Fibroblast of skin of scalp (primary cell): ENCODE measurements around the gene UVSSA.

Experiments
- DNase-seq: peaks from one replicate; pipeline ENCODE4 v3.0.0-alpha.2; 2013

UVSSA gene

DNA sequence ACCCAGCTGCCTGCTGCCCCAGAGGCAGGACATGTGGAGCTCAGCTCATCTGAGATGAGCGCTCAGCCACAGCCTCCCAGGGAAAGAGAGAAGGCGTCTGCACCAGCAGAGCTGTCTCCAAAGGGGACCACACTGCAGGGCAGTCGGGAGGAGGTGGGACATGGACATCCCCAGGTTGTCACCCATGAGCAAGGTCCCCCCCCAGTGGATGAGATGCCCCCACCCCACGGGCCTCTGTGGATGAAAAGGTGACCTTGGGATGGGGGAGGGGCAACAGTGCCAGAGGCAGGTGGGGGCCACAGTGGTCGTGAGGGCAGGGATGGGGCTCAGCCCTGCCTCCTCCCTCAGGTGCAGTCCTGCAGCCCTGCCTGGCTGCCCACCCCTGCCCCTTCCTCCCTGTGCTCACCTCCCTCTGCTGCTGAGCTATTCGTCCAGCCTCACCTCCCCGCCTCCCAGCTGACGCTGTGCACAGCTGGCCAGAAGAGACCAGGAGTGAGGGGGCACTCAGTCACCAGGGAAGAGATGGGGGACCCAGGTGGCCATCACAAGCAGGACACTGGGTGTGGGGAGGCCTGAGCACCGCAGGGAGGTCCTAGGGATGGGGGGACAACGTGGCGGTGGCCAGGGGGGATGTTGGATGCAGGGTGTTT, 49.9 kb downstream of the UVSSA start:
- no peak for DNase-seq

DNA sequence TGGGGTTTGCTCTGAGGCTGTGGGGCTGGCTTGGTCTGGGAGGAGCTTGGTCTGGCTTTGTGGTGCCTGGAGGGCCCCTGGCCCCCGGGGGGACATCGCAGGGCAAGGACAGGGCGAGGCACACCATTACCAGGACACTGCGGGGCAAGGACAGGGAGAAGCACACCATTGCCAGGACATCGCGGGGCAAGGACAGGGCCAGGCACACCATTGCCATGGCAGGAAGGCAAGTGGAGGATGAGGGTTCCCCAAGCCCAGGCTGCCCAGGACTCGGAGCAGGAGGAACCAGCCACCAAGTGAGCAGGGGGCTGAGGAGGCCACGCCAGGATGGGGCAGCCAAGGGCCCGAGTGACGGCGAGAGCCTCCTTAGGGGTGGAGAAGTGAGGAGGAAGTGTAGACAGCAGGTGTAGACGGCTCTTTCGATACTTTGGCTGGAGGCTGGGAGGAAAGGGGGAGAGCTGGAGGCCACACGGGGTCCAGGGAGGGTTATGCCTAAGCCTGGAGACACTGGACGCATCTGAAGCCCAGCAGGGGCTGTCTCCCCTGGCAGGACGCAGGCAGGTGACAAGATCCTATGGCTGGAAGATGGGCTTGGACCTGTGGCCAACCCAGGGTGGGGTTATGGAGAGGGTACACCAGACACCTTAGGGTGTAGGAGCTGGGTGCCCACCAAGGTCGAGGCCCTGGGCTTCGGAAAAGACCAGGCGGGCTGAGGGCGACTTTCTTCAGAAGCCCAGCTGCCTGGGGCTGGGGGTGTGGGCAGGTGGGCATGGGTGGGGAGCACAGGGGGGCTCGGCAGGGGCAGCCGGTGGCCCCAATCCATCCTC, 51.9 kb downstream of the UVSSA start:
- no peak for DNase-seq

DNA sequence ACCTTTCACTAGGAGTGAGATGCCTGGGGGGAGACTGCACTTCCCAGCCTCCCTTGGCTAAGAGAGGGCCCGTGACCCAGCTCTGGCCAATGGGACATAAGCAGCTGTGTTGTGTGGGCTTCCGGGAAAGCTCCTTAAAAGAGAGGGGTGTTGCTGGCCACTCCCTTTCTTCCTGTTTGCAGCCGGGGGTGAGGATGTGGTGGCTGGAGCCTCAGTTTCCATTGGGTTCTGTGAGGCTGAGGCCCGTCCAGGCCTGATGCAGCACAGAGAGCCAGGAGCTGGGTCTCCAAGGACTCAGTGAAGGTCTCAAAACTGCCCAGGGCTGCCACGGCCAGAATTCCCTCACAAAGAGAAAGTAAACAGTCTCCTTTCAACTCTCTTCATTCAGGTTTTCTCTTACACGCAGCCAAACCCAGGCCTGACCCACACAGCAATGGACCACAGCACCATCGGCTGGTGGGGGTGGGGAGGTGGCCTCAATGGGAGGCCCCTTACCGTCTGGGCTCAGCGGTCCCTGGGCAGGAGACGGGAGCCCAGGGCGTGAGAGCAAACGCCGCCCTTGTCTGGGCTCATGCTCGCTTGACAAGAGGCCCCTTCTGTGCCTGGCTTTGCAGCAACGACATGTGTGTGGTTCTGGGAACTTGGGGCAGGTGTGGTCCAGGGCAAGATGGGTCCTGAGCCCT, 52.6 kb downstream of the UVSSA start:
- no peak for DNase-seq

DNA sequence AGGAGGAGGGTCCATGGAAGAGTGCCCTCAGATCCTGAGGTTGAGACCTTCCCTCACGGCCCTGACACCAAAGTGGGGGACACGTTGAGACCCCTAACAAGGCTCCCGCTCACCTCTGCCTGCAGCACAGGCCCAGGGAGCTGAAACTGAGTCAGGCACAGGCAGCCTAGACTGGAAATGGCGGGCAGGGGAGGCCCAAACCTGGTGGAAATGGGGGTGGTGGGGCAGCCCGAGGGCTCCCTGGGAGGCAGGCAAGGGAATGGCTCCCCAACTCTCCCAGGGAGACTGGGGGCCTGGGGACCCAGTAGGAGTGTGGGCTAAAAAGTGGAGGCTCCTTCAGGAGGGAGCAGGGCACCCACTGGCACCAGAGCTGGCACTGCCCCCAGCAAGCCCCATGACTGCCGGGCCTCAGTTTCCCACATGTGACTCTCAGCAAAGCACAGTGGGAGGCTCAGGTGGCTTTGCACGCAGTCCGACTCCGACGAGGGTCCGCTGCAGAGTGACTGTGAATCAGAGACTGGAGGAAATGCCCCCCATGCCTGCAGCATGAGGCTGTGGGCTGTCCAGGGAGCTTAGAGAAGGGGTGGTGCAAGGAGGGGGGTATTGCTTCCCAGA, 53.3 kb downstream of the UVSSA start:
- DNase-seq = no peak

DNA sequence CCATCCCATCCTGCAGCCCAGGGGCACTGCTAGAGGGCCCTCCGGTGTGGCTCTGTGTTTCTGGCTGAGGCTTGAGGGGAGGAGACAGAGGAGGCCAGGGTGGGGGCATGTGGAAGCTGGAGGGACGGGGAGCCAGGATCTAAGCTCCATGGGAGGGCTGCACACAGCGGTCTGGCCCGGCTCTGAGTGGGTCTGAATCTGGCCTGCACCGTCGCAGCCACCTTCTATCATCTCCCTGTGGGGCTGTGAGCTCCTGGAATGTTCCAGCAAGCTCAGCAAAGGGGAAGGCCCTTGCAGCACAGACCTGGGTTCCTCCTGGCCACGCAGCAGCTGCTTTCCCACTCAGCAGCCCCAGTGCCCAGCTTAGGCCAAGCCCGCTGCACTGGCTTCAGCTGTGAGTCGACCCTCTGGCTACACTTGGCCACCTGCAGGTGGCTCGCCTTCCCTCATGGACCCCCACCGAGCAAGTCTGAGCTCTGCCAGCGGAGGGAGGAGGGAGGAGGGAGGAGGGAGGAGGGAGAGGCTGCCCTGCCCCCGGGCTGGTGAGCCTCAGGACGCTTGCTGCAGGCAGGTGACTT, 53.9 kb downstream of the UVSSA start:
- no peak for DNase-seq

DNA sequence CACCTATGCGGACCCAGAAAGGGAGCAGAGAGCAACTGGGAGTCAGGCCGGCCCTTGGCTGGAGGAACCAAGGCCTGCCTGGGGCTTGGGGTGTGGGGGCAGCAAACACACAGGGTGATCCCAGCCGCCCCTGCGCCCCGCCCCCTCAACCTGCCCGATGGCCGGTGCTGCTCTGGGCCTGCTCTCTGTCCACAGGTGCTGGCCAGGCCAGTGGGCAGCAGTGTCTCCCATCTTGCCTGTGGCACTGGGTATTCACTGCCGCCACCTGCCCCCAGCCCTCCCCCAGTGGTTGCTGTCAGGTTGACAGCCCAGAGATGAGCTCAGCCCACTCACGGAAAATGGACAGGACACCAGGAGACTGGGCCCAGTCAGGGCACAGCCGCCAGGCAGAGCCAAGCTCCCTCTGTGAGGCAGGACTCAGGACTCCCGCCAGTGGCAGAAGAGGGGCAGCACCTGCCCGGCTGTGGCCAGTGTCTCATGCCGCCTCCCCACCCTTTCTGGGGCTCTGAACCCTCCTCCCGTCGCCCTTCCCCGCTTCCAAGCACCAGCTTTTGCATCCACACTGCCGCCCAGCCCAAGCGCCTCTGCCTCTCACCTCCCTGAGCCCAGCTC, 54.5 kb downstream of the UVSSA start:
- DNase-seq = no peak

DNA sequence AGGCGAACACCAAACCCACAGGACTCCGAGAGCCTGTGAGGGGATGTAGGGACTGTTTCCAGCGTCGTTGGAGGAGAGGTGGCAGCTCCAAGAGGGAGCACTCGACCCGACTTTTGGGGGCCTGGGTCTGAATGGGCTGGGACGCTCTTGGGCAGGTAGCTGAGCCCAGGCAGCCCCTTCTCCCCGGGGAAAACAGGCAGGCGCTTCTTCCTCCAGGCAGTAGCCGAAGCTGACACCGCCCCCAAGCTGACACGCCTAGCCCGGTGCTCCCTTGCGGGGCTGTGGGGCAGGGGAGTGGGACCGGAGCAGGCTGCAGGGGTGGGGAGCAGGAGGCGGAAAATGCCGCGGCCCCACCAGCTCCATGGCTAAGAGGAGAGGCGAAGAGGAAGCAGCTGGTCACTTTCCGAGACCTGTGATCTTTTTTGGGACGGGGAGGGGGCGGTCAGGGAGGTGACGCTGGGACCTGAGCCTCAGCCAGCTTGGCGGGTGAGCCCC, 55.1 kb downstream of the UVSSA start:
- DNase-seq = no peak

DNA sequence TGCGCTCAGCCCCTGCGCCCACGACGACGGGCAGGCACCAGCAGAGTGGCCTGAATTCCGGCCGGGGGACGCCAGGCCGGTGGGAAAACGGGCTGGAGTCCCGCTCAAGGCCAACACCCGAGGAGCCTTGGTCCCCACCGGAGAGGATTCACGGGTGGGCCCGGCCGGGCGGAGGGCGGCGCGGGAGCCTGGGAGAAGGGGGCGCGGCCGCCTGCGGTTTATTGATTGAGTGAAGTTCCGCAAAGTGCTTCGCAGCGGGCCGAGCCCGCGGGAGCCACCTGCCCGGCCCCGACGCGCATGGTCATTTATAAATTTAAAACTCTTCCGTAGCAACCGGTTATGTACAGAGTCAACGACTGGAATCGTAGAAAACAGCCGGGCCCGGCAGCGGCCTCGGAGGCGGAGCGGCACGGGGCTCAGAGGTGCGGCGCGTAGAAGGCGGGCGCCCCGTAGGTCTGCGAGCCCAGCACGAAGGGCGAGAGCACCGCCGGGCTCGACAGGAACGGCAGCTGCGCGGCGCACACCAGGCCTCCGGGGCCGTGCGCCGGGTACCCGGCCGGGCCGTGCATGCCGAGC, 55.6 kb downstream of the UVSSA start:
- no peak for DNase-seq

DNA sequence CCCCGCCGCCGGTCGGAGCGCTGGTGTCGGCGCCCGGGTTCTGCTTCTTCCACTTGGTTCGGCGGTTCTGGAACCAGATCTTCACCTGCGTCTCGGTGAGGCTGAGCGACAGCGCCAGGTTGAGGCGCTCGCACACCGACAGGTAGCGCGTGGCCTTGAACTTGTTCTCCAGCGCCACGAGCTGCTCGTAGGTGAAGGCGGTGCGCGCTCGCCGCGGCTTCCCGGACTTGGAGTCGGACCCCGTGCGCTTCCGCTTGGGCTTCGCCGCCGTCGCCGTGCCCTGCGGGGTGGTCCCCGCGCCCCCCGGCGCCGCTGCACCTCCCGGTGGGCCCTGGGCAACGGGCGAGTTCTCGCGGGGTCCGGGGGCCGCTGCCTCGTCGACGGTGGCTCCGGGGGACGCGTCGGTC, 56.2 kb downstream of the UVSSA start:
- no peak for DNase-seq

DNA sequence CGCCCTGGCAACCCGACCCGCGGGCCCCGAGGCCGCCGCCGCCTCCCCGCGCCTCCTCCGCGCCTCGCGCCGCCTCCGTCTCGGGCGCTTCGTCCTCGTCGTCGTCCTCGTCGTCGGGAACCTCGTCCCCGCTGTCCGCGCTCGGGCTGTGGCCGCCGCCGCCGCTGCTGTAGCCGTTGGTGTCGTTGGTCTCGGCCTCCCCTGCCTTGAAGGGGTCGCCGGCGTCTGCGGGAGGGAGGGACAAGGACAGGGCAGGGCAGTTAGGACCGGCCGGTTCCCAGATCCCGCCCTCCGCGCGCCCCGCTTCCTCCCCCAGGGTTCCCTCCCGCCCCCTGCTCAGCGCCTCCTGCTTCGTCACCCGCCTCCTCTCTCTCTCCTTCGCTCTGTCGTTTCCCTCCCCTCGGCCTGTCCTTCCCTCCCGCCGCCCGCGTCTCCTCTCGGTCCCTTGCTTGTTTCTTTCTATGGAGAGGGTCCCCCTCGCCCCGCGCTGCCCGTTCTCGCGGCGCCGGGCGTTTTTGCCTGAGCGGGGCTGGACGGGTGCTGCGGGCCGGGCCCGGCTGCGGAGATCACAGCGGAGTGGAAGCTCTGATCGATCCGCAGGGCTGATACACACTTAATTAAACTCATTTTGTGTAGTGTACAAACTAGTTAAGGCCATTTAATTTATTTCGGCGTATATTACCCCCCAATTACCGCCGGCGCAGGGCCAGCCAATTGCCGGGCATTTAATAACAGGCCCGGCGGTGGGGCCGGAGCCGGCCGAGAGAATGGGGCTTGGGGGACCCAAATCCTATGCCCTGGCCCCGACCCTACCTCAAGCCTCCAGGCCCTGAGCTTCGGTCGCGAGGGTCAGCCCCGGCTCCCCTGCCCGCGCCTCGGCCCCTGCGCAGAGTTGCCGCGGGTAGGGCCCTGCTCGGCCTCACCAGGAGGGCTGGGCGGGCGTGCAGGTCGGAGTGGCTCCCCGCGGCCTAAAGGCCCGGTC, 56.9 kb downstream of the UVSSA start:
- DNase-seq = no peak

DNA sequence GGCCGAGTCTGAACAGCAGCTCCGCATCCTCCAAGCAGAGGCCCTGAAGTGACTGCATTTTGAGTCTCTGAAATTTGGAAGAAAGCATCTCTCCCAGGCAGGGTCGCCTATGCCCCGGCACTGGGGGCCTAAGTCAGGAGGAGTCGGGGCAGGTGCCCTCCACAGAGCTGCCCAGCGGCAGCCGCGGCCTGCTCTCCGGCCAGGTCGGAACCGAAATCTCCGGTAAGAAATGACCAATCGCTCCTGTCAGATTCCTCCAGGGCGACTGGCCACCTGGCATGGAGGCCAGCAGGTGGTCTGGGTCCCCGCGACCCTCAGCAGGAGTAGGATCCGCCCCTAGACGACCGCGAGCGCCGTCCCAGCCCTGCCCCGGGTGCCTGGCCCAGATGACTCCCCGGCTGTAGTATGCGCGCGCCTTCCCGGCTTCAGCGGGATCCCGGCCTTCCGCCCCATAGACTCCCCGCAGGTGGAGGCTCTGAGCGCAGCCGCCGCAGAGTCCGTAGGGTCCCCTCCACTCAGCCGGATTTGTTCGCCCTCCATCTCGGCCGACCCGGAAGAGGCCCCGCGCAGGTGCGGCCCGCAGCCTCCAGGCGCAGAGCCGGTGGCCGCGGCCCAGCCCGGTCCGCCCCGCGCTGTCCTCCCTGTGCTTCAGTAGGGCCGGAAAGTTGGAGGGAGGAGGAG, 57.7 kb downstream of the UVSSA start:
- DNase-seq = no peak

DNA sequence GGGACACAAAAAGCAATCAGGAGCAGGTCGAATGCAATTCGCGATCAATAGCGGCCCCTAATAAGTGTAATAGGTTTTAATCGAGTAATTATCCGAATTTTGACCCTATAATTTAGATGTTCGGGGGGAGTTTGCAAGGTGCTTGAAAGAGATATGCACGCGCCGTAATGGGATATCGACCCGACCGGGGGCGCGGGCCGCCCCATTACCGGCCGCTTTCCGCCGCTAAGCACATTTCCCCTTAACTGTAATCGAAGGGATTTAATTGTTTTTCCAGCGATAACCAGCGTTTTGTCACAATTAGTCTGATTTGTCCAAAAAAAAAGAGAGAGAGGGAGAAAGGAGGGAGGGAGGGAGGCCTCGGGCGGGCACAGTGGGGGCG, 58.2 kb downstream of the UVSSA start:
- no peak for DNase-seq

DNA sequence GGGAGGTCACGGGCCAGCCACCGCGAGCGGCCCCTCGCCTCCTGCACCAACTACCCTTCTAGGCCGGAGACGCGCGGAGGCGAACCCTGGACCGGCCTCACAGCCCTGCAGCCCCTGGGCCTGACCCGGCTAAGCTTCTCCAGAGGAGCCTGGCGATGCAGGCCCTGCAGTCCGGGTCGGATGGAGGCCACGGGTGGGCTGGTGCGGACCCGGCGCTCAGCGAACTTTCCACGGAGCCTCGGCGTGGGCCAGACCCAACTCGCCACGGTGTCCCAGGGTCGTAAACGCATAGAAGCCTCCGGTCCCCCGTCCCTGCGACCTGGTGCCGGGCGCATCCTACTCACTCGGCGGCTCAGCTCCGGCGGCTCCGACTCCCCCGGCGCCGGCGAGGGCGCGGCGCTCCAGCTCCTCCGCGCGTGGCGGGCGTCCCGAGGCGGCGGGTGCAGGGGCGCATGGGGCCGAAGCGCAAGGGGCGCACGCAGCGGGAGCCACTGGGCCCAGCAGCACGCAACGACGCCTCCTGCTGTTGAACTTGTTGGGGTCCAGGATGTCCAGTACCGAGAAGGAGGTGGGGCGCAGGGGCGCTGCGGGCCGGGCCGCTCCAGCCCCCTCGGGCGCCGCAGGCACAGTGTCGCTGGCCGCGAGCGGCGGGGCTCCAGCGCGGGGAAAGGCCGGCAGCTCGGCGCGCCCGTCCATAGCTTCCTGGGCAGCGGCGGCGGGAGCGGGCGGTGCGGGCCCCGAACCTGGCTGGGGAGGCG, 58.8 kb downstream of the UVSSA start:
- no peak for DNase-seq

DNA sequence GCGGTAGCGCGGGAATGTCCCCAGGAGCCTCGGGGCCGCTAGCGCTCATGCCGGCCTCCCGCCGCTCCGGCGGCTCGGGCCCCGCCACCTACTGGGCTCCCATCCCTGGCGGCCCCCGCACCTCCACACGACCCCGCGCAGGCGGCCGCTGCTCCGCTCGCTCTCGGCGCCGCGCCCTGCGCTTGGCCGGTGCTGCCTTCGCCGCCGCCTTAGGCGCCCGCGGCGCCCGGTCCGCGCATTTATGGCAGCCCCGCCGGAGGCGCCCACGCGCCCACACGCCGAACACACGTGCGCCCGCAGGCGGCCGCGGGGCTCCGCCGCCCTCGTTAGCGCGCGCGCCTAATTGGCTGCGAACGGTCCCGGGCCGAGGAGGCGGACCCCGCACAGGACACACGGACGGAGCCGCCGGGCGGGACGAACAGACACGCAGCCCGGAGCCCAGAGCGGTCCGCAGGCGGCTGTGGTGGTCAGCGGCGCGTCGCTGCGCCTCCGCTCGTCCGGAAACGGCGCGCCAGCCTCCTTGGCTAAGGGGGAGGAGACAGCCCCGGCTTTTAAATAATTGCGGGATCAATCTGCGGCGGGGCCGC, 59.5 kb downstream of the UVSSA start, which contains the start of gene NKX1-1:
Gene NKX1-1, minus strand, starts transcription at position 49 of the 587 bp plus-strand sequence. Its CDS starts 0 bp downstream, at position 49.
- no peak for DNase-seq

DNA sequence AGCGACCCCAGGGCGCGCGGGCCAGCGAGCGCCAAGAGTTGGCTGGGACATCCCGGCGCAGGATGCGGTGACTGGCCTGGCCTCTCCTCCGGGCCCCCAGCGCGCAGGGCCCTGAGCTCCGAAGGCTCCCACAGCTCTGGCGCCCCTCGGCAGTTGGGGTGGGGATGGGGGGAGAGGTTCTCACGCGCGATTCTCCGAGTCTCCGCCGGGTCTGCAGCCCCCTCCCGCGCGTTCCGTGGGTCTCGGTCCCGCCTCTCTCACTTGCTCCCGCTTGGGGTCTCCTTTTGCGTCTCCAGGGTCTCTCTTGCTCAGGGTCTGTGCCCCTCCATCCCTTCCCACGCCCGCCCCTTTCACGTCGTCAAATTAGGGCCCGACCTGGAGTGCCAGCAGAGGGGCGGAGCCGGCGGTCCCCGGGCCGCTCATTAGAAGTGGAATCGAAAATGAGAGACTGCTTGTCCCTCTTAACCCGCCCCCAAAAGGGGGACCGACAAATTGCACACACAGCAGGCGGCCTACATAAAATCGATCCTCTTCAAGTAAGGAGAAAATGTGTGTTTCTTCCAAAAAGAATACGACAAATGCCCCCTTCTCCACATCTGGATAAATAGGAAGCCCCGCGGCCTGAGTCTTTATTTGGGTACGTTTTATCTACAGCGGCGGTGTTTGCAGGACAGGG, 60.1 kb downstream of the UVSSA start:
- no peak for DNase-seq

DNA sequence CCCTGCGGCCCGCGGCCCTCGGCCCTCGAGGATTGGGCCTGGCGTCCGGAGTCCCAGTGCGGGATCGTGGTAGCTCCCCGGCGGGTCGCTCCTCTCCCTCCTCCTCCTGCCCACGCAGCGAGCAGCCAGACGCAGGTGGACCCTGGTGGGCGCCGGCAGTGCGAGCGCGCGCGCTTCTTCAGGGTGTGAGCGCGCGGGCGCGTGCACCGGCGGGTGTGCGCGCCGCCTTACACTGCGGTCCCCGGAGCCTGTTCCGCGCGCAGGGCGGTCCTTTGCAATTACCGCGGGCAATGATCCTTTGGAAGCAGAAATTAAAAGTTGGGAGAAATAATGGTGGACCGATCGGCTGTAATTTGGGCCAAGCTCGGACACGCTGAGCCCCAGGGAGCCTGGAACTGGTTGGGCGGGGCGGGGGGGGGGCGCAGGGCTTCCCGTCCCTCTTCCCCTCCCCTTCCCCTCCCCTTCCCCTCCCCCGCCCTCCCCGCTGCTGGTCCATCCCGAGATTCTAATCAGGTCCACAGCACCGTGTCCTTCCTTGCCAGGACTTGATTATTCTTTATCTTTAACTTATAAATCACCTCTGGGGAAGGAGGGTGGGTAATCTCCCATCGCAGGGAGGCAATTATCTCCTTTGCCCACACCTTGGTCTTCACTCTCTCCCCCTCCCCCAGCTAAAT, 60.8 kb downstream of the UVSSA start:
- no peak for DNase-seq

DNA sequence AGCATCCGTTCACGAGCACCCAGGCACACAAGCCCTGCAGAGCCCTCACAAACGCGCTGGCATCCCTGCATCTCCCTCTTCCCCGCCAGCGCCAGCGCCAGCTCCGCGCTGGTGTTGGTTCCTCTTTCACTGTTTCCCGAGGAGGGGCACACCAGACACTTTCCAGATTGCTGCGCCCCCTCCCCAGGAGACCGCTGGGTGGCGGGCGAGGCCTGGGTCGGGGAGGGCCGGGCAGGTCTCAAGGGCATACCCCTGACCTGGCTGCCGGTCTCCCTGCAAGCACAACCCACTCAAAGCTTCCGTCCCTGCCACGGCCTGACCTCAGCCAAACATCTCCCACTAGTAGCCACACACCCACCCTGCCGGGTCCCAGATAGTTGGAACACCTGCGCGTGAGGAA, 61.4 kb downstream of the UVSSA start:
- no peak for DNase-seq

DNA sequence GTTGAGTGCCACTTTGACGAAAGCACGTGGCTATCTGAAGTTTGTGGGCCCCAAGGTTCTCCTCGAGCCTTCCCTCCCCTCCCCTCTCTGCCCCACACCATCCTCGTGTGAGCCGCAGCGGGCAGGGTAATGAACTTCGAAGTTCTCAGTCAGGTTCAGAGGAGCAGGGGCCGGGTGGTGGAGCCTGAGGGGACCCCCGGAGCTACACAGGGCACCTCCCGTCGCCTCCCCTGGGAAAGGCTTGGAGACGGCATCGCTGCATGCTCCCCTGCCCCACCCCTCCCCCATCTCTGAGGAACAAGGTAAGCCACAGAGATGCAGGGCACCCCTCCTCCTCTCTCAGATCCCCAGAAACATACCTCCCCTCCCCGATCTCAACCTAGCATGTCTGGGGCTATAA, 62.1 kb downstream of the UVSSA start:
- DNase-seq = no peak
